22Rv1 (cell line): Measurements from ENCODE around the gene CBX3.
A peak's percentile ranks its signal among the peaks of the same experiment; 100 is the strongest.

ENCODE experiments used
- H3K27ac ChIP-seq: fragments of 450-650 bp; 2 replicates; pipeline ENCODE4 v1.5.1; 2017
- ZFX ChIP-seq: fragments of 450-650 bp; IDR thresholded peaks from 2 replicates; pipeline ENCODE4 v1.6.1; 2017; ENCODE audit warnings: antibody characterized with exemption, borderline replicate concordance
- TF ChIP-seq, protein P1 (sequence below): fragments of 450-650 bp; IDR thresholded peaks from 2 replicates; pipeline ENCODE4 v1.5.1; 2017; ENCODE audit warnings: mild to moderate bottlenecking

CBX3 gene

DNA sequence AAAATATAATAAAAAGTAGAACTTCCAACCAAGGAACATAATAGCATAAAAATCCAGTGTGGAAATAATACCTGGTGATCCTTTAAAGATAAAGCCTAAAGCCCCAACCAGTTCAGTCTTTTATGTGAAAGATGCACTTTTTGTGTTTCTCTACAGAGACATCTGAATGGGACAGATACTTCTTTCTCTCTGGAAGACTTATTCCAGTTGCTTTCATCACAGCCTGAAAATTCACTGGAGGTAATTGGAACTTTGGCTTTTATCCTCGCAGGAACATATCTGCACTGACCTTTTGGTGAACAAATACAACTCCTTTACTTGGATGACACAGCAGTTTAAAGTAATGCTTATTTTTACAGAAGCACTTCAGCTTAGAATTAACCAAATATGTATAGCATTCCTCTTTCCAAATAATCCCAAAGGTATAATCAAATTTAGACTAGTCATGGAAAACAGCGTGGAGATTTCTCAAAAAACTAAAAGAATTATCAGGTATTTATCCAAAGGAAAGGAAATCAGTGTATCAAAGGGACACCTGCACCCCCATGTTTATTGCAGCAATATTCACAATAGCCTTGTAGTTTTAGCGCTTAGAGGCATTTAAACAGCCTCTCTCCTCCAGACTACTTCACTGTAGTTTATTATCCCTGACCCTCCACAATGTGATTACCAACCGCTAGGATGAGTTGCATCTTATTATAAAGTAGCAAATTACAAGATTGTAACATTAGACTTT lies 17.8 kb upstream of the CBX3 start:
- peak overlapping the region; percentile 55 for H3K27ac ChIP-seq
- TF ChIP-seq, protein P1, sequence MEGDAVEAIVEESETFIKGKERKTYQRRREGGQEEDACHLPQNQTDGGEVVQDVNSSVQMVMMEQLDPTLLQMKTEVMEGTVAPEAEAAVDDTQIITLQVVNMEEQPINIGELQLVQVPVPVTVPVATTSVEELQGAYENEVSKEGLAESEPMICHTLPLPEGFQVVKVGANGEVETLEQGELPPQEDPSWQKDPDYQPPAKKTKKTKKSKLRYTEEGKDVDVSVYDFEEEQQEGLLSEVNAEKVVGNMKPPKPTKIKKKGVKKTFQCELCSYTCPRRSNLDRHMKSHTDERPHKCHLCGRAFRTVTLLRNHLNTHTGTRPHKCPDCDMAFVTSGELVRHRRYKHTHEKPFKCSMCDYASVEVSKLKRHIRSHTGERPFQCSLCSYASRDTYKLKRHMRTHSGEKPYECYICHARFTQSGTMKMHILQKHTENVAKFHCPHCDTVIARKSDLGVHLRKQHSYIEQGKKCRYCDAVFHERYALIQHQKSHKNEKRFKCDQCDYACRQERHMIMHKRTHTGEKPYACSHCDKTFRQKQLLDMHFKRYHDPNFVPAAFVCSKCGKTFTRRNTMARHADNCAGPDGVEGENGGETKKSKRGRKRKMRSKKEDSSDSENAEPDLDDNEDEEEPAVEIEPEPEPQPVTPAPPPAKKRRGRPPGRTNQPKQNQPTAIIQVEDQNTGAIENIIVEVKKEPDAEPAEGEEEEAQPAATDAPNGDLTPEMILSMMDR, result no peak
- no peak for TF ChIP-seq ZFX

DNA sequence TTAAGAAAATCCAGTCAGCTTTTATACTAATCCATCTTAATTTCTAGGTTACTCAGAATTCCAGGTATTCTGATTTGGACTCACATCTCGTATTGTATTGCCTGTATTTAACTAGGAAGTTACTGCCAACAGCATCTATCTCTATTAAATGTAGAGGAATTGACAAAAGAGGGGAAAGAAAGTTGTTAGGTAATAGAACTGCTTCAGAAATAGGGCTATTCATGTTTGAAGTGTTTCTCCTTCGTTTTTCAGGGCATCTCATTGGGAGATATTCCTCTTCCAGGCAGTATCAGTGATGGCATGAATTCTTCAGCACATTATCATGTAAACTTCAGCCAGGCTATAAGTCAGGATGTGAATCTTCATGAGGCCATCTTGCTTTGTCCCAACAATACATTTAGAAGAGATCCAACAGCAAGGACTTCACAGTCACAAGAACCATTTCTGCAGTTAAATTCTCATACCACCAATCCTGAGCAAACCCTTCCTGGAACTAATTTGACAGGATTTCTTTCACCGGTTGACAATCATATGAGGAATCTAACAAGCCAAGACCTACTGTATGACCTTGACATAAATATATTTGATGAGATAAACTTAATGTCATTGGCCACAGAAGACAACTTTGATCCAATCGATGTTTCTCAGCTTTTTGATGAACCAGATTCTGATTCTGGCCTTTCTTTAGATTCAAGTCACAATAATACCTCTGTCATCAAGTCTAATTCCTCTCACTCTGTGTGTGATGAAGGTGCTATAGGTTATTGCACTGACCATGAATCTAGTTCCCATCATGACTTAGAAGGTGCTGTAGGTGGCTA lies 17.1 kb upstream of the CBX3 start:
- H3K27ac ChIP-seq, result peak overlapping the region; percentile 55

DNA sequence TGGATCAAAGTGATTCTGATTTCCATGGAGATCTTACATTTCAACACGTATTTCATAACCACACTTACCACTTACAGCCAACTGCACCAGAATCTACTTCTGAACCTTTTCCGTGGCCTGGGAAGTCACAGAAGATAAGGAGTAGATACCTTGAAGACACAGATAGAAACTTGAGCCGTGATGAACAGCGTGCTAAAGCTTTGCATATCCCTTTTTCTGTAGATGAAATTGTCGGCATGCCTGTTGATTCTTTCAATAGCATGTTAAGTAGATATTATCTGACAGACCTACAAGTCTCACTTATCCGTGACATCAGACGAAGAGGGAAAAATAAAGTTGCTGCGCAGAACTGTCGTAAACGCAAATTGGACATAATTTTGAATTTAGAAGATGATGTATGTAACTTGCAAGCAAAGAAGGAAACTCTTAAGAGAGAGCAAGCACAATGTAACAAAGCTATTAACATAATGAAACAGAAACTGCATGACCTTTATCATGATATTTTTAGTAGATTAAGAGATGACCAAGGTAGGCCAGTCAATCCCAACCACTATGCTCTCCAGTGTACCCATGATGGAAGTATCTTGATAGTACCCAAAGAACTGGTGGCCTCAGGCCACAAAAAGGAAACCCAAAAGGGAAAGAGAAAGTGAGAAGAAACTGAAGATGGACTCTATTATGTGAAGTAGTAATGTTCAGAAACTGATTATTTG lies 16.3 kb upstream of the CBX3 start:
- peak overlapping the region; percentile 55 for H3K27ac ChIP-seq
- TF ChIP-seq, protein P1, result no peak
- TF ChIP-seq ZFX, result no peak

DNA sequence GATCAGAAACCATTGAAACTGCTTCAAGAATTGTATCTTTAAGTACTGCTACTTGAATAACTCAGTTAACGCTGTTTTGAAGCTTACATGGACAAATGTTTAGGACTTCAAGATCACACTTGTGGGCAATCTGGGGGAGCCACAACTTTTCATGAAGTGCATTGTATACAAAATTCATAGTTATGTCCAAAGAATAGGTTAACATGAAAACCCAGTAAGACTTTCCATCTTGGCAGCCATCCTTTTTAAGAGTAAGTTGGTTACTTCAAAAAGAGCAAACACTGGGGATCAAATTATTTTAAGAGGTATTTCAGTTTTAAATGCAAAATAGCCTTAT lies 15.7 kb upstream of the CBX3 start:
- TF ChIP-seq ZFX, result no peak
- TF ChIP-seq, protein P1, result no peak
- peak overlapping the region; percentile 55 for H3K27ac ChIP-seq

DNA sequence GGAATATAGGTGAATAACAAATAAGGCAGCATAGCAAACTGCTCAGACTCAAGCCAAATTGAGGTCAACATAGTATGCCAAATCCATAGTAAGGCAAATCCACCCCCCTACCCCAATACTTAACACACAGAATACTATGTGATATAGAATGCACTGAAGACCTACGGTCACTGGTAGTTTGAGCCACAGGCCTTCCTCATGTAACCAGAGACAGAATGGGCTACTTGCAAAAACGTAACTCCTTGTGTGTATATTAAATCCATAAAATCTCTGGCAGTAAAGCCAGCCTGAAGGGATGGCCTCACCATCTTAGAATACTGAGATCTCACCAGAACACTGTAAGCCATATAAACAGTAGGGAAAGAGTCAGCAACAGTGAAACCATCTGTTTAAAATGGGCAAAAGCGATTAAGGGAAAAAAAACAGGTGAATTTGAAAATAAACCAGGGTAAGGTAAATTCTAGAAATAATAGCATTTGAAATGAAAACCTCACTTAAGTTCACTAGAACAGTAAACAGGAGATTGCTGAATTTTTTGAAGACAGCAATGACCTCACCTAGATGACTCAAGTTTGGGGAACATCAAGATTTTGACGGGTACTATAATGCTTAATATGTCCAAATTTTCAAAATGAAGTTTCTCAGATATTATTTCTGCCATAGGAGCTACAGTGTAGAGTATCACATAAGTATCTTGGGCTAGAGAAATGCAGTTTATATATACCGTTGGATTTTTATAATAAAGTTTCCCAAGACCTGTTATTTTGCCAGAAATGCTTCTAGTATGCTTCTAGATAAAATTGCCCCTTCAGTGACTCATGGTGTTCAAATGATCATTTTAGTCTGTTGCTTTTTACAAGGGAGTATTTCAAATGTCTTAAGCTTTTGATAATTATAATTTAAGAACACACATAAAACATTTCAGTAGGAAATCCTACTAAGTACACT lies 14.9 kb upstream of the CBX3 start:
- no peak for TF ChIP-seq ZFX
- TF ChIP-seq, protein P1, result no peak
- H3K27ac ChIP-seq, result peak overlapping the region; percentile 55

DNA sequence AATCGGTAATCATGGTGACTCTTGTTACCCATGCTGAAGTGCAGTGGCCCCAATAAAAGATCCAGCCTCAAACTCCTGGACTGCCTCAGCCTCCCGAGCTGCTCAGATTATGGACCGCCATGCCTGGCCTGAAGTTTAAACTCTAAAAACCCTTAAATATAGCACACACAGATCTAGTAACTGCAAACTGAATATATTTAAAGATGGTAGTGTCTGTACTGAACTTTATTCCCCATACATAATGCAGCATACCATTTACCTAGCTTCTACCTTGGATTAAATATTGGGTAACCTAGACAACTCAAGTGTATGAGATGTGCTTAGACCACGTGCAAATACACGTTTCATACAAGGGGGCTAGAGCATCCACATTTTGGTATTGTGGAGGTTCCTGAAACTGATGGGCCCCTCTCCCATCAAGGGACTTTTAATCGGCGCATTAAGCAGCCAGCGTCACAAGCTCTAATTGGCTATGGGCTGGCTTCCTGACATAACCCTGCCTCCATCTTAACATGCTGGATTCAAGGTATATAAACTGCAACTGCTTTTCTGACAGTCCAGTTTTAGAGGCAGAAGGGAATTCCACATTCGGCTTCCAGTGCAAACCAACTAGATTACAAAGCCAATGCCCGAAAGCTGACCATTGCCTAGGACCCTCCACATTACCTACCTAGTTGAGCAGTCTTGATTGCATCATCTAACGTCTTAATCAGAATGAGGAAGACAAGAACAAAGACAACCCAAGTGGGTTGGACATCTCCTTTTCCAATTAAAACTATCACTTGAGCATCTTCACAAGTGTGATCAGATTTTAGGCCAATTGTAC lies 14.0 kb upstream of the CBX3 start:
- TF ChIP-seq, protein P1, result no peak
- TF ChIP-seq ZFX, result no peak
- peak overlapping the region; percentile 55 for H3K27ac ChIP-seq
